CD4-positive, alpha-beta T cell (primary cell): Measurements from ENCODE around the gene GNG4. TPM values are rescaled to one million over a fixed set of nuclear protein-coding genes. Genes with fewer than 3 reads are reported as not detected.

Experiments used
- ATAC-seq: fragments of 200-7000 bp; cut with Tn5 transposase; one replicate; pipeline ENCODE4 v1.10.0; 2022; ENCODE audit warnings: mild to moderate bottlenecking; ENCODE audit not compliant: poor library complexity
- CTCF ChIA-PET: fragments of 350-600 bp; sonication (Branson Sonifier 250); formaldehyde crosslinking; loops from one replicate; lab custom pipeline; 2021; ENCODE audit warnings: antibody characterized with exemption, inconsistent platforms; lab: Charles Lee
- POLR2A ChIA-PET: fragments of 350-600 bp; sonication (Branson Sonifier 250); formaldehyde crosslinking; loops from one replicate; lab custom pipeline; 2021; ENCODE audit warnings: antibody characterized with exemption, inconsistent platforms; lab: Charles Lee
- DNase-seq, 14 experiments: peaks; one replicate each; pipeline ENCODE4 v3.0.0-alpha.2; 2013 to 2020; ENCODE audit warnings: mixed read lengths in 2 of 14
- H3K27ac ChIP-seq, 2 donors: one replicate each; pipeline versions ENCODE4 v1.5.1 to v1.7.0; 2013; ENCODE audit warnings: low read length in 2 of 2, low read depth in 1 of 2, mild to moderate bottlenecking in 1 of 2
- H3K27me3 ChIP-seq, 2 experiments: 1 replicate in 1 of 2; 2 replicates in 1 of 2; pipeline versions ENCODE4 v1.6.1 to v1.7.0; 2013; ENCODE audit warnings: low read length in 2 of 2, control low read depth in 1 of 2, mild to moderate bottlenecking in 1 of 2, moderate library complexity in 1 of 2; ENCODE audit not compliant: insufficient read depth in 2 of 2, control insufficient read depth in 1 of 2
- H3K36me3 ChIP-seq: one replicate; pipeline ENCODE4 v1.6.1; 2013; ENCODE audit warnings: low read length, control low read depth; ENCODE audit not compliant: insufficient read depth
- H3K4me1 ChIP-seq: one replicate; pipeline ENCODE4 v1.6.1; 2013; ENCODE audit warnings: low read length, control low read depth; ENCODE audit not compliant: insufficient read depth
- H3K4me3 ChIP-seq: one replicate; pipeline ENCODE4 v1.5.1; 2013; ENCODE audit warnings: mild to moderate bottlenecking, low read length, moderate library complexity
- H3K9me3 ChIP-seq, 2 experiments: 1 replicate in 1 of 2; 2 replicates in 1 of 2; pipeline versions ENCODE4 v1.6.1 to v1.7.0; 2013; ENCODE audit warnings: low read length in 2 of 2, mild to moderate bottlenecking in 2 of 2, control low read depth in 1 of 2, moderate library complexity in 1 of 2; ENCODE audit not compliant: control insufficient read depth in 1 of 2, insufficient read depth in 1 of 2
- H3K27ac Mint-ChIP-seq: one replicate; pipeline ENCODE4 v1.8.0; 2020; ENCODE audit warnings: mixed read lengths
- H3K27me3 Mint-ChIP-seq: one replicate; pipeline ENCODE4 v1.8.0; 2021; ENCODE audit warnings: mixed read lengths
- H3K36me3 Mint-ChIP-seq: one replicate; pipeline ENCODE4 v1.8.0; 2021; ENCODE audit warnings: low read depth, mixed read lengths
- H3K4me1 Mint-ChIP-seq: one replicate; pipeline ENCODE4 v1.8.0; 2021; ENCODE audit warnings: low read depth, mixed read lengths
- H3K4me3 Mint-ChIP-seq: one replicate; pipeline ENCODE4 v1.8.0; 2020; ENCODE audit warnings: mild to moderate bottlenecking, mixed read lengths
- H3K9me3 Mint-ChIP-seq: one replicate; pipeline ENCODE4 v1.8.0; 2020; ENCODE audit warnings: mixed read lengths
- intact Hi-C, 2 experiments: fragments of 100-400 bp; cut with DNase I in 1 of 2; cut with micrococcal nuclease in 1 of 2; formaldehyde crosslinking; loops; one replicate each; pipeline versions ENCODE4 v1.15.1 to v1.9.0; 2023 to 2025; cut with DNase I, micrococcal nuclease
- total RNA-seq, 174 experiments: library from RNA in 2 of 174; stranded (reverse) in 2 of 174; gene quantifications; one replicate each; pipeline ENCODE4 v1.2.3 and lab custom pipeline; 2021 to 2026
- TF ChIP-seq, protein P1 (sequence below): fragments of 200-600 bp; IDR thresholded peaks from one replicate; pipeline ENCODE4 v1.8.0; 2022; ENCODE audit warnings: antibody characterized with exemption, mild to moderate bottlenecking

The GNG4 gene
- total RNA-seq, 2 experiments from 2014 or later: not detected

DNA sequence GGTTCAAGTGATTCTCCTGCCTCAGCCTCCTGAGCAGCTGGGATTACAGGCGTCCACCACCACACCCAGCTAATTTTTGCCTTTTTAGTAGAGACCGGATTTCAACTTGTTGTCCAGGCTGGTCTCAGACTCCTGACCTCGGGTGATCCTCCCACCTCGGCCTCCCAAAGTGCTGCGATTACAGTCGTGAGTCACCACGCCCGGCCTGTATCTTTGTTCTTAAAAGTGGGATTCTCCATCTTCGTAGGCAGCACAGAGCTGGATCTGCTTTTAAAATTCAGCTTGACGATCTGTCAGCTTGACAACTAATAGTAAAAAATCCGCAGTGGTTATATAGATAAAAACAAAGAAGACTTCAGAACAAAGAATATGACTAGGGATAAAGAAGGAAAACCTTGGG is 2.8 kb upstream of the GNG4 start:
- Histone ChIP-seq H3K27ac (no peak overlapping the region), H3K9me3 (peaks cover 0 to 7% of the 10 kb centered on the region in 2 experiments), H3K36me3 (no peaks in the 10 kb centered on the region), H3K27me3 (peaks cover 29 to 31% of the 10 kb centered on the region in 2 experiments), H3K4me1 (peaks cover 23% of the 10 kb centered on the region), H3K4me3 (no peak overlapping the region)
- ChIA-PET POLR2A (no interaction called here), CTCF (no interaction called here)
- intact Hi-C loops: no loop called here
- DNase-seq (no peak), ATAC-seq (no peak)
- peaks cover 9% of the 10 kb centered on the region for H3K36me3 Mint-ChIP-seq
- peaks cover 10% of the 10 kb centered on the region for H3K9me3 Mint-ChIP-seq
- peaks cover 15% of the 10 kb centered on the region for H3K4me1 Mint-ChIP-seq
- TF ChIP-seq, protein P1, sequence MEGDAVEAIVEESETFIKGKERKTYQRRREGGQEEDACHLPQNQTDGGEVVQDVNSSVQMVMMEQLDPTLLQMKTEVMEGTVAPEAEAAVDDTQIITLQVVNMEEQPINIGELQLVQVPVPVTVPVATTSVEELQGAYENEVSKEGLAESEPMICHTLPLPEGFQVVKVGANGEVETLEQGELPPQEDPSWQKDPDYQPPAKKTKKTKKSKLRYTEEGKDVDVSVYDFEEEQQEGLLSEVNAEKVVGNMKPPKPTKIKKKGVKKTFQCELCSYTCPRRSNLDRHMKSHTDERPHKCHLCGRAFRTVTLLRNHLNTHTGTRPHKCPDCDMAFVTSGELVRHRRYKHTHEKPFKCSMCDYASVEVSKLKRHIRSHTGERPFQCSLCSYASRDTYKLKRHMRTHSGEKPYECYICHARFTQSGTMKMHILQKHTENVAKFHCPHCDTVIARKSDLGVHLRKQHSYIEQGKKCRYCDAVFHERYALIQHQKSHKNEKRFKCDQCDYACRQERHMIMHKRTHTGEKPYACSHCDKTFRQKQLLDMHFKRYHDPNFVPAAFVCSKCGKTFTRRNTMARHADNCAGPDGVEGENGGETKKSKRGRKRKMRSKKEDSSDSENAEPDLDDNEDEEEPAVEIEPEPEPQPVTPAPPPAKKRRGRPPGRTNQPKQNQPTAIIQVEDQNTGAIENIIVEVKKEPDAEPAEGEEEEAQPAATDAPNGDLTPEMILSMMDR: no peak
- H3K4me3 Mint-ChIP-seq: no peak overlapping the region
- peaks cover 80% of the 10 kb centered on the region for H3K27me3 Mint-ChIP-seq
- H3K27ac Mint-ChIP-seq: no peak overlapping the region

DNA sequence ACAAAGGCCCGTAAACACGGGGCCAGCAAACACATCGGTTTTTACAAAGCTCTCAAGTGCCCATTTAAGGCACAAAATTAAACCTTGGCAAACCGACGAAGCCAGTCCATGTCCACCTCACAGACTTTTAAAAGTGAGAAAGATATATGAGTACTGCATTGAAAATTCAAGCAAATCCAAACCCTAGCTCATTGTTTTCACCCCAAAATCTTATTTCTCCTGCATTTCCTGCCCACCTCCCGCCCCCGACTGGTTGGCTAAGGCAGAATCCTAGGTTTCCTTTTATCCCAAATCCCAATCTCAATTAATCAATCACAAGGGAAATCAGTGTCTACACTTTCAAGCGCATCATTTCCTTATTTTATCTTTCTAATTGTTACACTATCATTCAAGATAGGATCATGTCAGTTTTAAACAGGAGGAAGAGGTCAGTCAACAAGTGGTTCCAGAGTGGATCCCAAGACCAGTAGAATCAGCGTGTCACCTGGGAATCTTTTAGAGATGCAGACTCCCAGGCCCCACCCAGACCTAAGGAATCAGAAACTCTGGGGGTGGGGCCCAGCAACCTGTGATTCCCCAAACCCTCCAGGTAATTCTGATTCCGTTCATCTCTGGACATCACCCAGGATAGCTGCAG is 1.7 kb upstream of the GNG4 start:
- CTCF ChIA-PET: no interaction called here

DNA sequence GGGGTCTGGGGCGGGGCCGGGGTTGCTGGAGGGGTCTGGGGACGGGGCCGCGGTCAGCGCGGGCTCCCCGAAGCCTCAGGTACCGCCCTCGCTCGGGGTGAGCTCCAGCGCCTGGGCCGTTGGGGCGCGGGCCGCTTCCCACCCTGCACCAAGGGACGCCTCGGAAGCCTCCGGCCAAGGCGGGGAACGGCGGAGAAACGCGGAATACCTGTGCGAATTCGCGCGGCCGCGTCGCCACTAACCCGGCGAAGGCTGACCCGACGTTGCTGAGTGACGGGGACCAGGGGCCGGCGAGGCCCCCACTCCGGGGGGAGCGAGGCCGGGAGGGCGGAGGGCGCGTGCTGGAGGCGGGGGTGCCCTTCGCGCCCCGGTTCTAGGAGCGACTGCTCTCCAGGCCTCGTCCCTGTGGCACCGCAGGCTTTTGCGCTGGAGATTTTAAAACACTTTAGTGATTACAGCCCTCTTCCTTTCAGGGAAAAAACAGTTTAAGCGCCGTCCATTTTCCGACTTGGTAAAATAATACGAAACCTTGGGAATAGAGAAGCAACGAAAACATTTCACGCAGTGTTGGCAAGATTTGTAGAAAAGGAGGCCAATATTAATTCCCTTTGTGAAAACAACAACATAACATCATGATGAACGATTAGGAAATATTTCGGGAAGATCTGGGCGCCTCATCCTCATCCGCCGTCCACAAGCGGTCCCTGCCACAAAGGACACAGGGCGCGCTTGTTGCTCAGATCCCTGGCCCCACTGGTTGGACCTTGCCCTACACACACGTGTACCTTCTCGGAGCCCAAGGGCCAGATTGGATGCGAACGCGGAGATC is 971 bp upstream of the GNG4 start:
- TF ChIP-seq, protein P1: no peak
- DNase-seq: peak in 2 of 14 experiments; percentile 34 to 35
- H3K27ac Mint-ChIP-seq: no peak overlapping the region
- H3K9me3 Mint-ChIP-seq: peaks cover 8% of the 10 kb centered on the region
- peaks cover 15% of the 10 kb centered on the region for H3K4me1 Mint-ChIP-seq
- ATAC-seq: no peak
- Histone ChIP-seq H3K36me3 (no peaks in the 10 kb centered on the region), H3K9me3 (peaks cover 0 to 7% of the 10 kb centered on the region in 2 experiments), H3K4me1 (peaks cover 23% of the 10 kb centered on the region), H3K27me3 (peaks cover 29 to 31% of the 10 kb centered on the region in 2 experiments), H3K4me3 (no peak overlapping the region), H3K27ac (no peak overlapping the region)
- H3K27me3 Mint-ChIP-seq: peaks cover 82% of the 10 kb centered on the region
- H3K36me3 Mint-ChIP-seq: peaks cover 5% of the 10 kb centered on the region
- POLR2A ChIA-PET: no interaction called here
- CTCF ChIA-PET: no interaction called here
- peak overlapping the region; percentile 81 for H3K4me3 Mint-ChIP-seq
- intact Hi-C loops: no loop called here

More for the DNA sequence above, 1.7 kb upstream of the GNG4 start:
- Histone ChIP-seq H3K27ac (no peak overlapping the region), H3K27me3 (peaks cover 29 to 31% of the 10 kb centered on the region in 2 experiments), H3K36me3 (no peaks in the 10 kb centered on the region), H3K4me1 (peaks cover 23% of the 10 kb centered on the region), H3K4me3 (no peak overlapping the region), H3K9me3 (peaks cover 0 to 7% of the 10 kb centered on the region in 2 experiments)
- Mint-ChIP-seq H3K4me1 (peaks cover 15% of the 10 kb centered on the region), H3K4me3 (peak overlapping the region; percentile 81), H3K9me3 (peaks cover 9% of the 10 kb centered on the region), H3K27me3 (peaks cover 84% of the 10 kb centered on the region), H3K27ac (no peak overlapping the region), H3K36me3 (peaks cover 8% of the 10 kb centered on the region)
- intact Hi-C loops: no loop called here
- TF ChIP-seq, protein P1: no peak
- DNase-seq (no peak), ATAC-seq (no peak)
- POLR2A ChIA-PET: no interaction called here
